SK-N-SH treated with all-trans-retinoic acid at 6 μM for 48 hours (cell line): ENCODE results near the gene NKAP.
"Not testable (repeated sequence)": the region's sequence is repeated elsewhere in the genome, so short reads cannot be mapped to it uniquely, and the experiment has no call there.

ENCODE experiments used
- ATAC-seq: fragments of 200-7000 bp; cut with Tn5 transposase; 3 replicates; pipeline ENCODE4 v1.9.1; 2020; ENCODE audit warnings: mild to moderate bottlenecking, moderate library complexity
- BACH2 ChIP-seq: fragments of 250-450 bp; sonication (Bioruptor Pico); IDR thresholded peaks from 2 replicates; pipeline ENCODE4 v1.9.0; 2021; ENCODE audit warnings: mild to moderate bottlenecking, borderline replicate concordance
- ESRRG ChIP-seq: fragments of 250-450 bp; sonication (Bioruptor Pico); IDR thresholded peaks from 2 replicates; pipeline ENCODE4 v1.6.1; 2021; ENCODE audit warnings: mild to moderate bottlenecking
- GLIS3 ChIP-seq: fragments of 250-450 bp; sonication (Bioruptor Pico); IDR thresholded peaks from 2 replicates; pipeline ENCODE4 v1.5.0; 2020; ENCODE audit warnings: mild to moderate bottlenecking, moderate library complexity
- ISL1 ChIP-seq: fragments of 250-450 bp; sonication (Bioruptor Pico); IDR thresholded peaks from 2 replicates; pipeline ENCODE4 v2.1.2; 2022; ENCODE audit warnings: mild to moderate bottlenecking, moderate library complexity
- OSR1 ChIP-seq: fragments of 250-450 bp; sonication (Bioruptor Pico); IDR thresholded peaks from 2 replicates; pipeline ENCODE4 v1.8.0; 2022; ENCODE audit warnings: moderate library complexity, mild to moderate bottlenecking, inconsistent platforms
- PPARA ChIP-seq: fragments of 250-450 bp; sonication (Bioruptor Pico); IDR thresholded peaks from 2 replicates; pipeline ENCODE4 v1.5.0; 2020; ENCODE audit warnings: mild to moderate bottlenecking, borderline replicate concordance
- RARB ChIP-seq: fragments of 250-450 bp; sonication (Bioruptor Pico); IDR thresholded peaks from 2 replicates; pipeline ENCODE4 v1.8.0; 2021; ENCODE audit warnings: mild to moderate bottlenecking, moderate library complexity
- SNAI2 ChIP-seq: fragments of 250-450 bp; sonication (Bioruptor Pico); IDR thresholded peaks from 2 replicates; pipeline ENCODE4 v1.5.0; 2020; ENCODE audit warnings: mild to moderate bottlenecking, moderate library complexity
- TCF4 ChIP-seq: fragments of 250-450 bp; sonication (Bioruptor Pico); IDR thresholded peaks from 2 replicates; pipeline ENCODE4 v1.8.0; 2021; ENCODE audit warnings: mild to moderate bottlenecking, moderate library complexity, borderline replicate concordance
- TOX ChIP-seq: fragments of 250-450 bp; sonication (Bioruptor Pico); IDR thresholded peaks from 2 replicates; pipeline ENCODE4 v1.8.0; 2021; ENCODE audit warnings: mild to moderate bottlenecking, moderate library complexity, borderline replicate concordance
- ZC3H10 ChIP-seq: fragments of 250-450 bp; sonication (Bioruptor Pico); IDR thresholded peaks from 2 replicates; pipeline ENCODE4 v1.5.1; 2021; ENCODE audit warnings: mild to moderate bottlenecking, moderate library complexity
- ZFP3 ChIP-seq: fragments of 250-450 bp; sonication (Bioruptor Pico); IDR thresholded peaks from 2 replicates; pipeline ENCODE4 v1.5.0; 2020; ENCODE audit warnings: mild to moderate bottlenecking, moderate library complexity
- ZFP30 ChIP-seq: fragments of 450-650 bp; formaldehyde crosslinking; IDR thresholded peaks from 2 replicates; pipeline ENCODE4 v1.5.0; 2022; ENCODE audit warnings: mild to moderate bottlenecking, moderate library complexity
- ZNF565 ChIP-seq: fragments of 450-650 bp; formaldehyde crosslinking; conservative IDR thresholded peaks from 2 replicates; pipeline ENCODE4 v1.5.0; 2020; ENCODE audit warnings: low read depth, mild to moderate bottlenecking, moderate library complexity
- ZNF70 ChIP-seq: fragments of 450-650 bp; formaldehyde crosslinking; IDR thresholded peaks from 2 replicates; pipeline ENCODE4 v1.5.0; 2020; ENCODE audit warnings: mild to moderate bottlenecking, moderate library complexity
- ZNF8 ChIP-seq: fragments of 450-650 bp; formaldehyde crosslinking; IDR thresholded peaks from 2 replicates; pipeline ENCODE4 v1.5.0; 2020; ENCODE audit warnings: mild to moderate bottlenecking, moderate library complexity
- TF ChIP-seq, protein P1 (sequence below): fragments of 250-450 bp; sonication (Bioruptor Pico); IDR thresholded peaks from 2 replicates; pipeline ENCODE4 v1.8.0; 2021; ENCODE audit warnings: low read depth, mild to moderate bottlenecking, moderate library complexity, borderline replicate concordance
- TF ChIP-seq, protein P2 (sequence below): fragments of 250-450 bp; sonication (Bioruptor Pico); IDR thresholded peaks from 2 replicates; pipeline ENCODE4 v1.8.0; 2020; ENCODE audit warnings: mild to moderate bottlenecking, moderate library complexity, borderline replicate concordance
- TF ChIP-seq, protein P3 (sequence below): fragments of 250-450 bp; sonication (Bioruptor Pico); IDR thresholded peaks from 2 replicates; pipeline ENCODE4 v1.5.1; 2021; ENCODE audit warnings: mild to moderate bottlenecking, moderate library complexity
- TF ChIP-seq, protein P4 (sequence below): fragments of 250-450 bp; sonication (Bioruptor Pico); IDR thresholded peaks from 2 replicates; pipeline ENCODE4 v1.5.0; 2020; ENCODE audit warnings: mild to moderate bottlenecking, moderate library complexity
- TF ChIP-seq, protein P5 (sequence below): fragments of 250-450 bp; sonication (Bioruptor Pico); IDR thresholded peaks from 2 replicates; pipeline ENCODE4 v1.5.1; 2020; ENCODE audit warnings: low read depth, mild to moderate bottlenecking, moderate library complexity

NKAP gene

DNA sequence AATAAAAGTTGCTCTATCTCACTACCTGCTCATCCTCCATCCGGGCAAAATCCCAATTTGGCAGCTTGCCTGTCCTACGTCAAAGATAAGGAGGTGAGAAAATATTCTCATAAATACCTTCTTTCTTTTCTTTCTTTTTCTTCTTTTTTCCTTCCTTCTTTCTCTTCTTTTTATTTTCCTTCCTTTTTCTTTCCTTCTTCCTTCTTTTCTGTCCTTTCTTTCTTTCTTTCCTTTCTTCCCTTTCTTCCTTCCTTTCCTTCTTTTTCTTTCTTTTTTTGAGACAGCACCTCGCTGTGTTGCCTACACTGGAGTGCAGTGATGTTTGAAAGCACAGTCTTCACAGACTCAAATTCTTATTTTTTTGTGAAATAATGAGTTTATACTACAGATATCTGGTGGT lies 38.6 kb upstream of the NKAP start:
- TF ChIP-seq, protein P1, sequence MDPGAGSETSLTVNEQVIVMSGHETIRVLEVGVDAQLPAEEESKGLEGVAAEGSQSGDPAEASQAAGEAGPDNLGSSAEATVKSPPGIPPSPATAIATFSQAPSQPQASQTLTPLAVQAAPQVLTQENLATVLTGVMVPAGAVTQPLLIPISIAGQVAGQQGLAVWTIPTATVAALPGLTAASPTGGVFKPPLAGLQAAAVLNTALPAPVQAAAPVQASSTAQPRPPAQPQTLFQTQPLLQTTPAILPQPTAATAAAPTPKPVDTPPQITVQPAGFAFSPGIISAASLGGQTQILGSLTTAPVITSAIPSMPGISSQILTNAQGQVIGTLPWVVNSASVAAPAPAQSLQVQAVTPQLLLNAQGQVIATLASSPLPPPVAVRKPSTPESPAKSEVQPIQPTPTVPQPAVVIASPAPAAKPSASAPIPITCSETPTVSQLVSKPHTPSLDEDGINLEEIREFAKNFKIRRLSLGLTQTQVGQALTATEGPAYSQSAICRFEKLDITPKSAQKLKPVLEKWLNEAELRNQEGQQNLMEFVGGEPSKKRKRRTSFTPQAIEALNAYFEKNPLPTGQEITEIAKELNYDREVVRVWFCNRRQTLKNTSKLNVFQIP (CRISPR knock-in tag), result no peak
- TF ChIP-seq, protein P2, sequence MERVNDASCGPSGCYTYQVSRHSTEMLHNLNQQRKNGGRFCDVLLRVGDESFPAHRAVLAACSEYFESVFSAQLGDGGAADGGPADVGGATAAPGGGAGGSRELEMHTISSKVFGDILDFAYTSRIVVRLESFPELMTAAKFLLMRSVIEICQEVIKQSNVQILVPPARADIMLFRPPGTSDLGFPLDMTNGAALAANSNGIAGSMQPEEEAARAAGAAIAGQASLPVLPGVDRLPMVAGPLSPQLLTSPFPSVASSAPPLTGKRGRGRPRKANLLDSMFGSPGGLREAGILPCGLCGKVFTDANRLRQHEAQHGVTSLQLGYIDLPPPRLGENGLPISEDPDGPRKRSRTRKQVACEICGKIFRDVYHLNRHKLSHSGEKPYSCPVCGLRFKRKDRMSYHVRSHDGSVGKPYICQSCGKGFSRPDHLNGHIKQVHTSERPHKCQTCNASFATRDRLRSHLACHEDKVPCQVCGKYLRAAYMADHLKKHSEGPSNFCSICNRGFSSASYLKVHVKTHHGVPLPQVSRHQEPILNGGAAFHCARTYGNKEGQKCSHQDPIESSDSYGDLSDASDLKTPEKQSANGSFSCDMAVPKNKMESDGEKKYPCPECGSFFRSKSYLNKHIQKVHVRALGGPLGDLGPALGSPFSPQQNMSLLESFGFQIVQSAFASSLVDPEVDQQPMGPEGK (CRISPR knock-in tag), result no peak
- TF ChIP-seq PPARA (CRISPR knock-in tag) (no peak), TOX (CRISPR knock-in tag) (no peak), ZNF70 (CRISPR knock-in tag) (no peak), RARB (no peak), ZC3H10 (no peak), OSR1 (CRISPR knock-in tag) (no peak), BACH2 (CRISPR knock-in tag) (no peak), ZFP3 (no peak), ZNF565 (no peak), ZFP30 (CRISPR knock-in tag) (no peak), SNAI2 (CRISPR knock-in tag) (no peak), GLIS3 (CRISPR knock-in tag) (no peak), ISL1 (CRISPR knock-in tag) (no peak), ESRRG (CRISPR knock-in tag) (no peak)
- TF ChIP-seq, protein P3, sequence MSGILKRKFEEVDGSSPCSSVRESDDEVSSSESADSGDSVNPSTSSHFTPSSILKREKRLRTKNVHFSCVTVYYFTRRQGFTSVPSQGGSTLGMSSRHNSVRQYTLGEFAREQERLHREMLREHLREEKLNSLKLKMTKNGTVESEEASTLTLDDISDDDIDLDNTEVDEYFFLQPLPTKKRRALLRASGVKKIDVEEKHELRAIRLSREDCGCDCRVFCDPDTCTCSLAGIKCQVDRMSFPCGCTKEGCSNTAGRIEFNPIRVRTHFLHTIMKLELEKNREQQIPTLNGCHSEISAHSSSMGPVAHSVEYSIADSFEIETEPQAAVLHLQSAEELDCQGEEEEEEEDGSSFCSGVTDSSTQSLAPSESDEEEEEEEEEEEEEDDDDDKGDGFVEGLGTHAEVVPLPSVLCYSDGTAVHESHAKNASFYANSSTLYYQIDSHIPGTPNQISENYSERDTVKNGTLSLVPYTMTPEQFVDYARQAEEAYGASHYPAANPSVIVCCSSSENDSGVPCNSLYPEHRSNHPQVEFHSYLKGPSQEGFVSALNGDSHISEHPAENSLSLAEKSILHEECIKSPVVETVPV (CRISPR knock-in tag), result no peak
- TF ChIP-seq, protein P4, sequence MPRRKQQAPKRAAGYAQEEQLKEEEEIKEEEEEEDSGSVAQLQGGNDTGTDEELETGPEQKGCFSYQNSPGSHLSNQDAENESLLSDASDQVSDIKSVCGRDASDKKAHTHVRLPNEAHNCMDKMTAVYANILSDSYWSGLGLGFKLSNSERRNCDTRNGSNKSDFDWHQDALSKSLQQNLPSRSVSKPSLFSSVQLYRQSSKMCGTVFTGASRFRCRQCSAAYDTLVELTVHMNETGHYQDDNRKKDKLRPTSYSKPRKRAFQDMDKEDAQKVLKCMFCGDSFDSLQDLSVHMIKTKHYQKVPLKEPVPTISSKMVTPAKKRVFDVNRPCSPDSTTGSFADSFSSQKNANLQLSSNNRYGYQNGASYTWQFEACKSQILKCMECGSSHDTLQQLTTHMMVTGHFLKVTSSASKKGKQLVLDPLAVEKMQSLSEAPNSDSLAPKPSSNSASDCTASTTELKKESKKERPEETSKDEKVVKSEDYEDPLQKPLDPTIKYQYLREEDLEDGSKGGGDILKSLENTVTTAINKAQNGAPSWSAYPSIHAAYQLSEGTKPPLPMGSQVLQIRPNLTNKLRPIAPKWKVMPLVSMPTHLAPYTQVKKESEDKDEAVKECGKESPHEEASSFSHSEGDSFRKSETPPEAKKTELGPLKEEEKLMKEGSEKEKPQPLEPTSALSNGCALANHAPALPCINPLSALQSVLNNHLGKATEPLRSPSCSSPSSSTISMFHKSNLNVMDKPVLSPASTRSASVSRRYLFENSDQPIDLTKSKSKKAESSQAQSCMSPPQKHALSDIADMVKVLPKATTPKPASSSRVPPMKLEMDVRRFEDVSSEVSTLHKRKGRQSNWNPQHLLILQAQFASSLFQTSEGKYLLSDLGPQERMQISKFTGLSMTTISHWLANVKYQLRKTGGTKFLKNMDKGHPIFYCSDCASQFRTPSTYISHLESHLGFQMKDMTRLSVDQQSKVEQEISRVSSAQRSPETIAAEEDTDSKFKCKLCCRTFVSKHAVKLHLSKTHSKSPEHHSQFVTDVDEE (CRISPR knock-in tag), result no peak
- no peak for ATAC-seq

DNA sequence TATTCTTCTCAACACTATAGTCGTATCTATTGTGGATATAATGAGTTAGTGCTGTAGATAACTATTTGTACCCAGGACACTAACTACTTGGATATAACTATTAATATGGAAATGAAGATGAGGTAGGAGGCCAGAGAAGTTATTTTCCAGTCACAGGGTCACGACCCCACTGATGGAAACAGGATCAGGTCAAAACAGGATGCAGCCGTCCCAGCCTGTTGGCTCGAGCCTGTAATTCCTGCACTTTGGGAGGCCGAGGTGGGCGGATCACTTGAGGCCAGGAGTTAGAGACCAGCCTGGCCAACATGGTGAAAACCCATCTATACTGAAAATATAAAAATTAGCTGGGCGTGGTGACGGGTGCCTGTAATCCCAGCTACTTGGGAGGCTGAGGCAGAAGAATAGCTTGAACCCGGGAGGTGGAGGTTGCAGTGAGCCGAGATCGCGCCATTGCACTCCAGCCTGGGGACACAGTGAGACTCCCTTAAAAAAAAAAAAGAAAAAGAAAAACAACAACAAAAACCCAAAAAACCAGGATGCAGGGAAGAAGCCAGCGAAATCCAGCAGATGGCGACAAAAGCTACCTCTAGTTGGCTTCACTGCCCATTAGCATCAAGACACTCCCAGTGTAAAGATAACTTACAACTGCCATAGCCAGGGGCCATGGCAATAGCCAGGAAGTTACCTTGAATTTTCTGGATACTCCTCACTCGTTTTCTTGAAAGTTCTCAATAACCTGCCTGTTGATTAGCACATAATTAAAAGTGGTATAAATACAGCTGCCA lies 37.9 kb upstream of the NKAP start:
- ATAC-seq, result peak; percentile 81
- no peak for TF ChIP-seq ESRRG (CRISPR knock-in tag)
- no peak for TF ChIP-seq BACH2 (CRISPR knock-in tag)
- no peak for TF ChIP-seq OSR1 (CRISPR knock-in tag)

DNA sequence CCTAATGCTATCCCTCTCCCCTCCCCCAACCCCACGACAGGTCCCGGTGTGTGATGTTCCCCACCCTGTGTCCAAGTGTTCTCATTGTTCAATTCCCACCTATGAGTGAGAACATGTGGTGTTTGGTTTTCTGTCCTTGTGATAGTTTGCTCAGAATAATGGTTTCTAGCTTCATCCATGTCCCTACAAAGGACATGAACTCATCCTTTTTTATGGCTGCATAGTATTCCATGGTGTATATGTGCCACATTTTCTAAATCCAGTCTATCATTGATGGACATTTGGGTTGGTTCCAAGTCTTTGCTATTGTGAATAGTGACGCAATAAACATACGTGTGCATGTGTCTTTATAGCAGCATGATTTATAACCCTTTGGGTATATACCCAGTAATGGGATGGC lies 33.6 kb upstream of the NKAP start:
- not testable (repeated sequence) for ATAC-seq

DNA sequence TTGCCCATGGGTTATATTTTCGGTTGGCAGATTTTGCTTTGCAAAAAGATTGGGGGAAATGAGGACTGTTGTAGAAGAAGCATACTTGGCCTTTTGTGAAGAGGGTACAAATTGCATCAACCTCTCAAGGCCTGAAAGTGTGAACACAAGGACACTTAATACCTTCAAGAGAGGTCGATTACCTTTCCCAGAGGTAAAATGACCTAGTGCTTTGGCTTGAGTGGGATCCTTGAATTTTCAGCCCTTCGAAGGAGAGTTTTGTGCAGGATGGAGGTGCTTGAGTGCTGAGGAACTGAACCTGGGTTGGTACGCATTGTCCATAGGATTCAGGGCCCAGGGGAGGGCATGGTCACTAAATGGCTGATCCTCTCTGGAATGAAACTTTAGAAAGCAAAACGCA lies 27.6 kb upstream of the NKAP start:
- no peak for ATAC-seq
- no peak for TF ChIP-seq SNAI2 (CRISPR knock-in tag)
- TF ChIP-seq, protein P5, sequence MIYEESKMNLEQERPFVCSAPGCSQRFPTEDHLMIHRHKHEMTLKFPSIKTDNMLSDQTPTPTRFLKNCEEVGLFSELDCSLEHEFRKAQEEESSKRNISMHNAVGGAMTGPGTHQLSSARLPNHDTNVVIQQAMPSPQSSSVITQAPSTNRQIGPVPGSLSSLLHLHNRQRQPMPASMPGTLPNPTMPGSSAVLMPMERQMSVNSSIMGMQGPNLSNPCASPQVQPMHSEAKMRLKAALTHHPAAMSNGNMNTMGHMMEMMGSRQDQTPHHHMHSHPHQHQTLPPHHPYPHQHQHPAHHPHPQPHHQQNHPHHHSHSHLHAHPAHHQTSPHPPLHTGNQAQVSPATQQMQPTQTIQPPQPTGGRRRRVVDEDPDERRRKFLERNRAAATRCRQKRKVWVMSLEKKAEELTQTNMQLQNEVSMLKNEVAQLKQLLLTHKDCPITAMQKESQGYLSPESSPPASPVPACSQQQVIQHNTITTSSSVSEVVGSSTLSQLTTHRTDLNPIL (CRISPR knock-in tag), result no peak
- TF ChIP-seq, protein P2 (CRISPR knock-in tag), result no peak
- TF ChIP-seq ZNF565, result no peak
- TF ChIP-seq TCF4 (CRISPR knock-in tag), result no peak
- no peak for TF ChIP-seq ZC3H10
- no peak for TF ChIP-seq ZFP3
- no peak for TF ChIP-seq ESRRG (CRISPR knock-in tag)
- TF ChIP-seq, protein P1 (CRISPR knock-in tag), result no peak
- no peak for TF ChIP-seq PPARA (CRISPR knock-in tag)
- TF ChIP-seq ZNF8 (CRISPR knock-in tag), result no peak
